HG03064 (cell line): ENCODE results near the gene DDX31.
"Not testable (repeated sequence)": the region's sequence is repeated elsewhere in the genome, so short reads cannot be mapped to it uniquely, and the experiment has no call there.

Experiments used
- ATAC-seq: cut with Tn5 transposase; IDR thresholded peaks from one replicate; pipeline ENCODE4 v1.9.1; 2021; ENCODE audit warnings: low read depth; ENCODE audit not compliant: unreplicated experiment

Gene DDX31

DNA sequence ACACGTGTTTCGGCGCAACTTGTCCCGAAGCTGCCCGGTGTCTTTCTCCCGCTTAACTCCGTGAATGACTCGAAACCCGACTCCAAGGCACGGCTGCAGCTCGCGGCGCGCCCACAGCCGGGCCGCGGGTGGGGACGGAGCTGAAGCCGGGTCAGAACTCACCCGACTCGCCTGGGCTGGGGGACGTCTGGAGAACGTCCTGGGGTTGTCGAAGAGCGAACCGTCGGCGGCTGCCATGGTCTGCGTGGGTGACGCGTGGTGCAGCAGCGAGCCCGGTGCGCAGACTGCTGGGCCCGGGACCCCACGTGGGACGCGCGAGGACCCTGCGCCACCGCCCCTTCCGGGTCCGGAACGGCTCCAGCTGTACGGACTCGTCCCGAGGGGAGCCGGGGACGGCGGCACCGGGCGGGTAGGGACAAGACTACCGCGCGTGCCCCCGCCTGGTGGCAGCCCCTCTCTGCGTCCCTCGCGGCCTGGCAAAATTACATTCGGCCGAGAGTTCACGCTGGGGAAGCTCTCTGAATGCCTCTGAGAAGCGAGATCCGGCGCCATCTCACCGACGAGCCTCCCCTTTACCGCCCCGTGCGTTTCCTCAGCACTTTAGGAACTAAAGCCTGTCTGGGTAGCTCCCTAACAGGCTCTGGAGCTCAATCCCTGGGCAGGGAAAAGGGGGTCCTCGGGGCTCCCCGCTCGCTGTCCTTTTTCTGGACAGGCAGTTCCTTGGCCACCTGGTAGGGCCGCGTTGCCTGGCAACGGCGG lies at the start of gene DDX31:
Gene DDX31, minus strand, starts transcription at position 286 of the 759 bp plus-strand sequence. Its CDS starts 49 bp downstream, at position 237.
- ATAC-seq = peak; percentile 56

DNA sequence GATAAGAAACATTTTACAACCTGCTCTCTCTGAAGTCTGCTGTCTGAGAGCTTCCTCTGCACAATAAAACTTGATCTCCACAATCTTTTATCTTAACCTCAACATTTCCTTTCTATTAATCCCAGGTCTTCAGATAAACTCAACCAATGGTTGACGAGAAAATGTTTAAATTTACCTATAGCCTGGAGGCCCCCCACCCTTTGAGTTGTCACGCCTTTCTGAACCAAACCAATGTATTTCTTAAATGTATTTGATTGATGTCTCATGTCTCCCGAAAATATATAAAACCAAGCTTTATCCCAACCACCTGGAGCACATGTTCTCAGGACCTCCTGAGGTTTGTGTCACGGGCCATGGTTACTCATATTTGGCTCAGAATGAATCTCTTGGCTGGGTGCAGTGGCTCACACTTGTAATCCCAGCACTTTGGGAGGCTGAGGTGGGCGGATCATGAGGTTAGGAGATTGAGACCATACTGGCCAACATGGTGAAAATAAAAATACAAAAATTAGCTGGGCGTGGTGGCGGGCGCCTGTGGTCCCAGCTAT lies 48.7 kb upstream of the DDX31 start:
- not testable (repeated sequence) for ATAC-seq

DNA sequence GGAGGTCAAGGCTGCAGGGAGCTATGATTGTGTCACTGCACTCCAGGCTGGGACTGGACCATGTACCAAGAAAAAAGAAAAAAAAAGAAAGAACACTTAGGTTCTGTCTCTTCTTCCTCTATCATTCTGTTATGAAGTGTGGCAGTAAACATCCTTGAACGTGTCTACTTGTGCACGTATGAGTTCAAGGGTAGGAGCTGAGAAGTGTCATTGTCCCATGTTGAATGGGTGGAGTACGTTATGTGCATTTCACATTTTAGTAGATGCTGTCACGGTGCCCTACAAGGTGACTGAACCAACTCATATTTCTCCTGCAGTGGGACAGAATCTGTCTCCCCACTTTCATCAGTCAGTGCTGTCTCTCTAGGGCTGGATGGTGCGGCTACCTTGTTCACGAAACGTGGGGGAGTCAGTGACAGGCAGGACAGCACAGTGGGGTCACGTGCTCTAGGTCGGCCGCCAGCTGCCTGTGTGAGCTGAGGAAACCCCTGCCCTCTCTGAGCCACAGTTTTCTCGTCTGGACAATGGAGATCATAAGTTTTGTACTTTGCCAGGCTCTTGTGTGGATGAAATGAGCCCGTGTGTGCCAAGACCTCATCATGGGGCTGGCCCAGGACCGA lies 47.7 kb upstream of the DDX31 start:
- no peak for ATAC-seq

DNA sequence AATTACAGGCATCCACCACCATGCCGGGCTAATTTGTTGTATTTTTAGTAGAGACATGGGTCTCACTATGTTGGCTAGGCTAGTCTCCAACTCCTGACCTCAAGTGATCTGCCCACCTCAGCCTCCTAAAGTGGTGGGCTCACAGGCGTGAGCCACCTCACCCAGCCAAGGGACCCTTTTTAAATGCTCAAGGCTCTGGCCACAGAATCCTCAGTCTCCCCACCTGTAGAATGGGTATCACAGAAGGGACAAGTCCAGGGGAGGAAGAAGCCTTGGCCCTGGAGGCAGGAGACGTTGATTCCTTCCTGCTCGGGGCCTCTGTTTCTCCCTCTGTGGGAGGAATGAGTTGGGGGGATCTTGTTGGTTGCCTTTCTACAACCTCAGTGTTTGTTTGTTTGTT lies 46.2 kb upstream of the DDX31 start:
- no peak for ATAC-seq

DNA sequence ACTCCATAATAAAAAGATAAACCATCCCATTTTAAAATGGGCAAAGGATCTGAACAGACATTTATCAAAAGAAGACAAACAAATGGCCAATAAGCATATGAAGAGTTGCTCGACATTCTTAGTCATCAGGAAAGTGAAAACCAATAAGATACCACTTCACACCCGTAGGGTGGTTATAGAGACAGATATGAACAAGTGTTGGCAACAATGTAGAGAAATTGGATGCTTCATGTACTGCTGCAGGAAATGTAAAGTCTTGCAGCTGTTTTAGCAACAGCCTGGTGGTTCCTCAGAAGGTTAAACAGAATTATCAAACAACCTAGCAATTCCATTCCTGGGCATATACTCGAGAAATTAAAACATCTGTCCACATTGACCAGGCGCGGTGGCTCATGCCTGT lies 43.0 kb upstream of the DDX31 start:
- ATAC-seq = no peak

DNA sequence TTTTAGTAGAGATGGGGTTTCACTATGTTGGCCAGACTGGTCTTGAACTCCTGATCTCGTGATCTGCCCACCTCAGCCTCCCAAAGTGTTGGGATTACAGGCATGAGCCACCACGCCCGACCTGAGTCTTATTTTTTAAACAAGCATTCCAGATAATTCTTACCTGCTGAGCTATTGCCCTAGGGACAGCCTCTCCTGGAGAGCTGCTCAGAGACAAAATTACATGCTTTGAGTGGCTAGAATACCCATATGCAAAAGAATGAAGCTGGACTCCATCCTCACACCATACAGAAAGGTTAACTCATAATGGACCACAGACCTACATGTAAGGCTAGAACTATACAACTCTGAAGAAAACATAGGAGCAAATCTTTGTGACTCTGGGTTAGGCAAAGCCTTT lies 42.1 kb upstream of the DDX31 start:
- ATAC-seq = no peak

DNA sequence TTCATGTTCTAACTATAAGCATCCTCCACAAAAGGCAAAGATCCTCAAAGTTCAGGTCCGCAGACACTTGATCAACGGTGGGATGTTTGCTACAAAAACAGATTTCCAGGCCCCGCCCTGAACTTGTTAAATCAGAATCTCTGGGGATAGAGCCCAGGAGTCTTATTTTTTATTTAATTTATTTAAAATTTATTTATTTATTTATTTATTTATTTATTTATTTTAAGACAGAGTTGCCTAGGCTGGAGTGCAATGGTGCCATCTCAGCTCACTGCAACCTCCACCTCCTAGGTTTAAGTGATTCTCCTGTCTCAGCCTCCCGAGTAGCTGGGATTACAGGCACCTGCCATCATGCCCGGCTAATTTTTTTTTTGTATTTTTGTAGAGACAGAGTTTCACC lies 41.4 kb upstream of the DDX31 start:
- ATAC-seq = not testable (repeated sequence)

DNA sequence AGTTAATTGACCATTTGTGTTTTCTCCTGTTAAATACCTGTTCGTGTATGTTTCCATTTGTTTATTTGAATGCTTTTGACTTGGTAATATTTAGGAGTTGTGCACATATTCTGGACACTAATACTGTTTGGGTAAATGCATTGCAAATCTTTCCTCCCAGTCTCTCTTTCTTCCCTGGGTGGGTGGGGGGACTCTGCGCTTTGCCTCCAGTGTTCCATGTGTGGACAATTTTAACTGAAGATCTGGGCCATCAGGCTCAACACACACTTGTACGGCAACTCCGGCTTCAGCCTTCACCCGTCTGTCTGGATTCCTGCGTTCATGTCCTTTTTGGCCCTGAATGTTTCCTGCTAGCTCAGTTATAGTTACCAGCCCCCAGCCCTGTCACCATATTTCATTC lies 40.5 kb upstream of the DDX31 start:
- no peak for ATAC-seq

DNA sequence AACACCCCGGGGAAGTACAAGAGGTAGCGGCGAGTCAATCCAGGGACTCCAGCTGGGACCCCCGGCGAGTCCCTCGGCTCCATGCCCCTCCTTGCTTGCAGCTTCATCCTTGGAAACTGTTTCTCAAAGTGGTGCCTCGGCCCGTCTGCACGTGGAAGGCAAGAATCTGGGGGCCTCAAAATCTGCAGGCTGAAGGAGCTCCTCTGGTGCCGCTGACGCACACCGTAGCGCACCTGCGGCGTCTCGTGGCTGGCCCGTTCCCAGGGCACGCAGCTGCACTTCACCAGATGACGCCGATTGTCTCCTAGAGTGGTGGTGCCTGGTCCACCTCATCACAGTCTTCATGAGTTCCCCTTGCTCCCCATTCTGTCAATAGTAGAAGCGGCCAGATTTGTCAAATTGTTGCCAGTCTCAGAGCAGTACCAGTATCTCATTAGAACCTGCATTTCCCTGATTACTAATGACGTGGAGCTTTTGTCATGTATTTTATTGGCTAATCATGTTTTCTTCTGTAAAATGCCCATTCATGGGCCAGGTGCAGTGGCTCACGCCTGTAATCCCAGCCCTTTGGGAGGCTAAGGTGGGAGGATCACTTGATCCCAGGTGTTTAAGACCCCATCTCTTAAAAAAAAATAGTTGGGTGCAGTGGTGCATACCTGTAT lies 39.1 kb upstream of the DDX31 start:
- no peak for ATAC-seq

DNA sequence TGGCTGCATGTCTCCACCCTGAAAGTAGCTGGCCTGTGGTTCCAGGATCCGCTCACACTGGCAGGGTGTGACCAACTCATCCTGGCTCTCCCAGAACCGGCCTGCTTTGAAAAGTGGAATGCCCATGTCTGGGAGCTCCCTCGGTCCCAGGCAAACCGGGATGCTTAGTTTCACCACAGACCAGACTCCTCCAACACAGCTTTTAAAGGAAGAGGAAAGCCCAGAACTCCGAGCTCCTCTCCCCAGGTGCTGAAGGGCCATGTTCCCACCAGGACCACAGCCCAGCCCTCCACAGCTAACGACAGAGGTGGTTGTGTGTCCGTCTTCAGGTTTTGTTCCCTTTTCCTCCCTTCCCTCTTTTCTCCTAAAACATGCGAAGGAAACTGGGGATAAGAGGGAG lies 38.5 kb upstream of the DDX31 start:
- ATAC-seq = no peak

DNA sequence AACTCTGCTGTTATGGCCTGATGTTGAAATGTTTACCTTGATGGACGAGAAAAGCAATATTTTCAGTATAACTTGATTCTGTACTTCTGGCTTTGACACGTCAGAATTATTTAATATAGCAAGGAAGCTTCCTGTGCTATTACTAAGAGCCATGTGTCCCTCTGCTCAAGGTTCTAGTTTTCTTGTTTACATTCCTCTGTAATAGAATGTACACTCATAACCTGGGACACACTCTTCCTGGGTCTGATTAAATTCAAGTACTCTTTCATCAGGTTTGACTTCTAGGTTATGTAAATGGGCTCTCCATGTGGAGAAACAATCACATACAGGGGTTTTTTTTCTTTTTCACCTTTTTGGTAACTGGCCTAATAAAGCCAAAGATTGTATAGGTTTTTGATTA lies 33.6 kb upstream of the DDX31 start:
- ATAC-seq = no peak

DNA sequence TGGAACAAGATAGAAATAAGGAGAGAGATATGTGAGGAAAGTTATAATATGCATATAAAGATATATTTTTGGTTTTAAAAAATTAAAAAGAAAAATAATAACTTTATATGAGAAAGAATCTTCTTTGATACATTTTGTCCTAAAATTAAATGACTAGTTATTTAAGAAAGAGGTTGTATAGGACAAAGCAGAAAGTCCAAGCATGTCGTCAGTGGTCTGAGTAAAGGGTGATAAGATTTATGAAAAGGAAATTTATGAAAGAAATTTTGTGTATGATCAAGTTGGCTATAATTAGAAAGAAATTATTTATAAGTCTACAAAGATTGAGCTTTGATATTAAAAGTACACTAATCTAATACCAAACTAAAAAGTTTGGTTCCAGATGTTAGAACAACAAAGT lies 32.5 kb upstream of the DDX31 start:
- ATAC-seq = no peak

DNA sequence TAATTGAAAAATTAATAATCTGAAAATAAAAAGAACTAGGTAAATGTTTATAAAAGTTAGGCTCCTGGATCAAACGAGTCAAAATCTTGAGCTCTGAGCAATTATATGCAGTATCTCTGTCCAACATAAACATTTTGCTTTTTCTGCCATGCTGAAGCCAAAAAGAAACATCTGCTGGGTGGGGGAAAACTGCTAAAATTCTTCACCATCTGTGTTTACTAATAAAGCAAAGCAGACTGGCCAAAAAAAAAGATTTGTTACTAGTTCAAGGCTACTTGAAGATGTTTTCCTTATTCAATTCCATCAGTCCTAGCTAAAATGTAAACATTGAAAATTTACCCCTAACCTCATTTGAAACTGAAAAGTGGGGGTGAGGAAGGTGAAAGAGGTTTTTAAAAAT lies 30.2 kb upstream of the DDX31 start:
- ATAC-seq = no peak

DNA sequence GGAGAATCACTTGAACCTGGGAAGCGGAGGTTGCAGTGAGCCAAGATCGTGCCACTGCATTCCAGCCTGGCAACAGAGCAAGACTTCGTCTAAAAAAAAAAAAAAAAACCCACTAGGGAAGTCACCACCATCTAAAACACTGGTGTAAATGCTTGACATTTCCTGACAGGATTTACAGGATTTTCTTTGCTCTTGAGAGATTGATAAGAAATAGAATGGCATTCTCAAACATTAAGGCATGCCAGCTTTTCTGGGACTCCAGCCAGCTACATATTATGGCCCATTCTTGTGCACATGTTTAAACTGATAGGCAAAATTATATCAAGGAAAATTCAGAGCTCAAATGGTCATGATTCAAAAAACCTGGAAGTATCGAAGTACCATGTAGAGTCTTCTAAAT lies 29.2 kb upstream of the DDX31 start:
- ATAC-seq = no peak

DNA sequence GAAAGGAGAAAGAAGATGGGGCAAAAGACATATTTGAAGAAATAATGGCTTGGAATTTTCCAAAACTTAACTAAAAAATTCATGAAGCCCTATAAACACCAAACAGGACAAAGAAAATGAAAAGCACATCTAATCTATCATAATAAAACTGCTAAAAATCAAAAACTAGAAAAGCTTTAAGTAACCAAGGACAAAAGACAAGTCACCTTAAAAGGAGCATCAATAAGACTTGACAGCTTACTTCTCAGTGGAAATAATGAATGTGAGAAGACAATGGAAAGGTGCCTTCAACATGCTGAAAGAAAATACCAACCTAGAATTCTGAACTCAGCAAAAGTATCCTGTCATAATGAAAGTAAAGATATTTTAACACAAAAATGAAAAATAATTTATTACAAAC lies 27.4 kb upstream of the DDX31 start:
- ATAC-seq = no peak

DNA sequence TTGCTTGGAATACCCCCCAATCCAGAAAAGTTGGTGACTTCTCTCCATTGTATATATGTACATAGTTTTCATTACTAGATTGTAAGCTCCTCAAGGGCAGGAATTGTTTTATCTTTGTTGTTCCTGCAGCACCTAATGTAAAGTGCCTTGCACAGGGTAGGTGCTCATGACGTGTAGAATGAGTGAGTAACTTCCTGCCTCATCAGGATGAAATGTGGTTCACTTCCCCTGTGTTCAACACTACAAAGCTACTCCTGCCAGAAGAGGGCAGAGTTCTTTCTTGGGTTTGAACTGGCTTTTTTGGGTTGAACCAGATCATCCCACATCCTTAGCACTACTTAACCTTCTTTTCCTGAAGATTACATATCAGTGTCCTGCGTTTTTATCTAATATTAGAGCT lies 24.4 kb upstream of the DDX31 start:
- ATAC-seq = no peak

DNA sequence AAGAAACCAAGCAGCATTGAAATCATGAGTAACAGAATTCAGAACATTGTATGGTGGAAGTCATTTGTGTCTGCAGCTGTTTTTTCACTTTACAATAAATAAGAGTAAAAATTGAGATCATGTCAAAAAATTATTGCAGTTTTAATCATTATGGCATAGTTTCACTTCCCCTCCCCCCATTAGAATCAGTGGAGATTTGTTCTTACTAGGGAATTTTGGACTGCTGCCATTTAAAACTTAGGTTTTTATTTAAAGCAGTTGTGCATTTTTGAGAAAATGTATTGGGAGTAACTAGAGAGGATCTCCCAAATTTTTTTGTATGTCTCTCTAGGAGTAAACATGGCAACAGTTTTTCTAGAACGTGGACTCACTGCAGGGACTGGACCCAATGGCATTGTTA lies 20.9 kb upstream of the DDX31 start:
- ATAC-seq = no peak

DNA sequence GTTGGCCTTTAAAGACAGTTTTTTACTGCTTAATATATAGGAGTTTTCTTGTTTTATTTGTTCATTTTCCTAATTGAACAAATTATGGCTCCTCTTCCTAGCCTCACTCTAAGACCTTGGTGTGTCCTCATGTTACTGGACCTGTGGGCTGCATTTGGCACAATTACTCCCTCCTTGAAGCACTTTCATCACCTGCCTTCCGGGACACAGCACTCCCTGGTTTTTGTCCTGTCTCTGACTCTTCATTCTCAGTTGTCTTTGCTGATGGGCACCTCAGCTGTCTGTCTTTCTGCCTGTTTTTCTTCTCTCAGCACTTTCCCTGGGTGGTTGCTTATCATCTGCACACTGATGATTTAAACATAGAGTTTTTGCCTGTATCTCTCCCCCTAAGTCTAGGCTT lies 14.1 kb upstream of the DDX31 start:
- ATAC-seq = no peak

DNA sequence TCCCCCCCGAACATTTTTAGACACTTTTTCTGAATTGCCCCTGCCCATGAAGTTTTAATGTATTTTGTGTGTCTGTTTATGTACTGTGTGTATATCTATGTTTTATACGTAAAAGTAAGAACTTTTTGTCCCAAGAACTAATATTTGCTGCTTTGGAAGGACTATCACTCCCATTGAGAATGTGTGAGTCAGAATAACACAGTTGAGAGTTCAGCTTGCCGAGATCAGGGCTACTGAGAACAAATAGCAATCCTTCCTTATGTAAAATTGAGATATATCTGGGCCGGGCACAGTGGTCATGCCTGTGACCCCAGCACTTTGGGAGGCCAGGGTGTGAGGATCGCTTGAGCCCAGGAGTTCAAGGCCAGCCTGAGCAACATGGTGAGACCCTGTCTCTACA lies 11.8 kb upstream of the DDX31 start:
- ATAC-seq = no peak

DNA sequence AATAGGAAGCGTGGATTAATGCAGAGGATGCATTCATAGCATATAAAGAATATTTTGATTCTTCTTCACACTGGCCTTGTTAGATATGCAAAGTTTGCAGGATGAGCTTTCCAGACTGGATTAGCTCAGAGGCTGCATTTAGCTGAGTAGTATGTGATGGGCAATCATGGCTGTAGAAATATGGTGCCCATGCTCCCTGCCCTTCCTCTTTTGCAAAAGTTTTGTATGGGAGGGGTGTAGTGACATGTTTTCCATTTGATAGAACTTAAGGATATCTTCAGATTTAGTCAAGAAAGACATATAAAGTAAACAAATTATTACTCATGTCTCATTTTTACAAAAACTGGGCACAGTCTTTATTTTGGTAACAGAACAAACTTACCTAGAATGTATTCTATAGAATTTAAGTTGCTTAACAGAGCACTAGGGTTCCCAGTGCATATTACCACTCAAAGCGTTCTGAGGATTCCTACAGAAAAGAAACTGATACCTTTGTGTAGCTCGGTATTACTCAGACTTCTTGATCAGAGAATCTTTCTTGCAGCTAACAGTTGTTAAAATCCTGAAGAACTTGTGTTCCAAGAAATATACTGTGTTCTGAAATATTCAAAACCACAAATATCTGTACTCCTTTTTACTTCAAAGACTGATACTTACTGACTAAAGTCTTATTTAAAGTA lies 10.3 kb upstream of the DDX31 start:
- ATAC-seq = no peak

DNA sequence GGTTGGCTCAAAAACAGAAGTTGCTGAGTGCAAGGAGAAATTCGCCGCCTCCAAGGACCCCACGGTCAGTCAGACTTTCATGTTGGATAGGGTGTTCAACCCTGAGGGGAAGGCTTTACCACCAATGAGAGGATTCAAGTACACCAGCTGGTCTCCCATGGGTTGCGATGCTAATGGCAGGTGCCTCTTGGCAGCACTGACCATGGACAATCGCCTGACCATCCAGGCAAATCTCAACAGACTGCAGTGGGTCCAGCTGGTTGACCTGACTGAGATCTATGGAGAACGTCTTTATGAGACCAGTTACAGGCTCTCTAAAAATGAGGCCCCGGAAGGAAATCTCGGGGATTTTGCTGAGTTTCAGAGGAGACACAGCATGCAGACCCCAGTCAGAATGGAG lies 8.2 kb upstream of the DDX31 start:
- ATAC-seq = no peak
